Measurements from ENCODE around the gene LRRN2.

LRRN2 gene

DNA sequence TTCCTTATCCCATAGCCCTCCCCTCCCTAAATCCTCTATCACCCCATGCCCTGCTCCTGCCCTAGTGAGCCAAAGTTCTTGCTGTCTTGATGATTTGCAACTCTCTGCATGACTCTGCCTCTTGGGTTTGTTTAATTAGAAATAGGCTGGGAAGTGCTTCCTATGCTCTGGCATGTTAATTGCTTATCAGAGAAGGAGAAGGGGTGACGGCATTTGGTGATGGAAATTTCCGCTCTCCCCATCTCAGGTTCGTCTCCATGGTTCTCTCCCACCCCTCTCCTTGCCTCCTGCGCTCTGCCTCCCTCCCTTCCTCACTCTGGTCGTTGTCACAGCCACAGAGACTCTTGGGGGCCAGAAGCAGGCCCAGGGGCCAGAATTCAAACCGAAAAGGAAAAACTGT, 68.9 kb downstream of the LRRN2 start:
- WGBS, 2 donors (ENCODE audit: extremely low coverage in 2 of 2, insufficient read length in 2 of 2, insufficient replicate concordance in 1 of 2), result no CpG with 5 or more reads among the region's 6 CpGs
- H3K23ac ChIP-seq (ENCODE audit: low read depth, low read length, poor library complexity), result no peak overlapping the region

DNA sequence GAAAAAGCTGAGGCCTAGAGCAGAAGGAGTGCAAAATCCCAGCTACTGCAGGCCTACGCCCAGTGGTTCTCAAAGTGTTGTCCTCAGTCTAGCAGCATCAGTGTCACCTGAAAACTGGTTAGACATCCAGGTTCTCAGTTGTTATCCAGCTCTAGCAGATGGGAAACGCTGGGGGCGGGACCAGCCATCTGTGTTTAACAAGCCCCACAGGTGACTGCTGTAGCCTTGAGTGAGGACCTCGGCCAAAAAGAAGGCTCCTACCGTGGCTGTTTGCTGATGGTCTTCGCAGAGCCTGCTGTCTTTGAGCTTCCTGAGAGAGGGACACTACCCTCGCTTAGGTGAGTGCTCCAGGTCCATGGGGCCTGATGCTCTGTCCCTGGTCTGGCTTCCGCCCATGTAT, 69.7 kb downstream of the LRRN2 start:
- Histone ChIP-seq H3K27ac (replicated peaks; ENCODE audit: low read length) (no peak overlapping the region), H3K18ac (ENCODE audit: low read length) (peak overlapping the region; percentile 44), H2AFZ (ENCODE audit: low read length) (no peak overlapping the region), H3K14ac (ENCODE audit: low read length) (no peak overlapping the region), H2BK12ac (ENCODE audit: low read length) (no peak overlapping the region), H3K4ac (ENCODE audit: low read length) (no peak overlapping the region), H2AK5ac (ENCODE audit: low read depth, low read length) (no peak overlapping the region), H4K91ac (ENCODE audit: low read depth, low read length, poor library complexity) (no peak overlapping the region), H3K36me3 (replicated peaks in 1 of 2; ENCODE audit: control insufficient read depth in 2 of 2, insufficient read depth in 2 of 2, low read length in 2 of 2) (no peaks in the 10 kb centered on the region), H3K9me3 (replicated peaks in 1 of 2; ENCODE audit: control insufficient read depth in 2 of 2, insufficient read depth in 1 of 2, low read depth in 1 of 2, low read length in 2 of 2) (peaks cover 0 to 2% of the 10 kb centered on the region in 2 donors), H3K4me3 (ENCODE audit: low read length in 2 of 2) (no peak overlapping the region), H2BK5ac (ENCODE audit: low read length) (no peak overlapping the region), H3K4me1 (ENCODE audit: control insufficient read depth in 2 of 2, insufficient read depth in 1 of 2, low read depth in 1 of 2, low read length in 2 of 2) (peaks cover 1 to 10% of the 10 kb centered on the region in 2 donors), H2BK15ac (ENCODE audit: low read length) (peak overlapping the region; percentile 3), H3K79me1 (ENCODE audit: low read depth, low read length) (no peaks in the 10 kb centered on the region), H3K23ac (ENCODE audit: low read depth, low read length, poor library complexity) (no peak overlapping the region), H4K8ac (ENCODE audit: low read depth, low read length) (no peak overlapping the region), H2BK120ac (ENCODE audit: low read depth, low read length) (no peak overlapping the region), H3K27me3 (ENCODE audit: control insufficient read depth in 3 of 3, insufficient read depth in 3 of 3, low read depth in 1 of 3, low read length in 3 of 3) (peaks cover 0 to 22% (median 0%) of the 10 kb centered on the region in 3 experiments), H3K4me2 (ENCODE audit: insufficient read depth, low read length, poor library complexity, severe bottlenecking) (no peak overlapping the region), H3K9ac (ENCODE audit: low read depth, low read length, poor library complexity) (no peak overlapping the region)
- DNase-seq (ENCODE audit: low spot score), result no peak
- no CpG with 5 or more reads among the region's 8 CpGs for WGBS, 2 donors (ENCODE audit: extremely low coverage in 2 of 2, insufficient read length in 2 of 2, insufficient replicate concordance in 1 of 2)

More for the DNA sequence above, 68.9 kb downstream of the LRRN2 start:
- Histone ChIP-seq H3K4me2 (ENCODE audit: insufficient read depth, low read length, poor library complexity, severe bottlenecking) (no peak overlapping the region), H2BK5ac (ENCODE audit: low read length) (no peak overlapping the region), H3K9ac (ENCODE audit: low read depth, low read length, poor library complexity) (no peak overlapping the region), H3K36me3 (replicated peaks in 1 of 2; ENCODE audit: control insufficient read depth in 2 of 2, insufficient read depth in 2 of 2, low read length in 2 of 2) (no peaks in the 10 kb centered on the region), H2BK15ac (ENCODE audit: low read length) (no peak overlapping the region), H2AK5ac (ENCODE audit: low read depth, low read length) (no peak overlapping the region), H3K27me3 (ENCODE audit: control insufficient read depth in 3 of 3, insufficient read depth in 3 of 3, low read depth in 1 of 3, low read length in 3 of 3) (peaks cover 0 to 18% (median 0%) of the 10 kb centered on the region in 3 experiments), H4K8ac (ENCODE audit: low read depth, low read length) (no peak overlapping the region), H3K4me1 (ENCODE audit: control insufficient read depth in 2 of 2, insufficient read depth in 1 of 2, low read depth in 1 of 2, low read length in 2 of 2) (peaks cover 0 to 7% of the 10 kb centered on the region in 2 donors), H3K27ac (replicated peaks; ENCODE audit: low read length) (no peak overlapping the region), H3K4me3 (ENCODE audit: low read length in 2 of 2) (no peak overlapping the region), H2AFZ (ENCODE audit: low read length) (no peak overlapping the region), H3K79me1 (ENCODE audit: low read depth, low read length) (no peaks in the 10 kb centered on the region), H3K14ac (ENCODE audit: low read length) (no peak overlapping the region), H4K91ac (ENCODE audit: low read depth, low read length, poor library complexity) (no peak overlapping the region), H2BK120ac (ENCODE audit: low read depth, low read length) (no peak overlapping the region), H2BK12ac (ENCODE audit: low read length) (no peak overlapping the region), H3K18ac (ENCODE audit: low read length) (peak overlapping the region; percentile 68), H3K9me3 (replicated peaks in 1 of 2; ENCODE audit: control insufficient read depth in 2 of 2, insufficient read depth in 1 of 2, low read depth in 1 of 2, low read length in 2 of 2) (peaks cover 0 to 2% of the 10 kb centered on the region in 2 donors), H3K4ac (ENCODE audit: low read length) (no peak overlapping the region)
- DNase-seq (ENCODE audit: low spot score), result no peak

- no CpG with 5 or more reads among the region's 4 CpGs for WGBS, 2 donors (ENCODE audit: extremely low coverage in 2 of 2, insufficient read length in 2 of 2, insufficient replicate concordance in 1 of 2)
- no peak overlapping the region for H2BK5ac ChIP-seq (ENCODE audit: low read length)
- H2AFZ ChIP-seq (ENCODE audit: low read length), result no peak overlapping the region
- no peak overlapping the region for H3K4ac ChIP-seq (ENCODE audit: low read length)
- no peak overlapping the region for H2BK12ac ChIP-seq (ENCODE audit: low read length)
- H3K9ac ChIP-seq (ENCODE audit: low read depth, low read length, poor library complexity), result no peak overlapping the region
- H3K36me3 ChIP-seq (replicated peaks in 1 of 2; ENCODE audit: control insufficient read depth in 2 of 2, insufficient read depth in 2 of 2, low read length in 2 of 2), result no peaks in the 10 kb centered on the region
- no peak overlapping the region for H3K4me2 ChIP-seq (ENCODE audit: insufficient read depth, low read length, poor library complexity, severe bottlenecking)
- H3K4me3 ChIP-seq (ENCODE audit: low read length in 2 of 2), result peak overlapping the region in 1 of 2 donors; percentile 13
- no peak overlapping the region for H4K91ac ChIP-seq (ENCODE audit: low read depth, low read length, poor library complexity)
- H3K79me1 ChIP-seq (ENCODE audit: low read depth, low read length), result no peaks in the 10 kb centered on the region
- H3K27me3 ChIP-seq (ENCODE audit: control insufficient read depth in 3 of 3, insufficient read depth in 3 of 3, low read depth in 1 of 3, low read length in 3 of 3), result peaks cover 0 to 30% (median 0%) of the 10 kb centered on the region in 3 experiments
- no peak overlapping the region for H4K8ac ChIP-seq (ENCODE audit: low read depth, low read length)
- no peak for DNase-seq (ENCODE audit: low spot score)
- no peak overlapping the region for H2BK15ac ChIP-seq (ENCODE audit: low read length)
- H3K9me3 ChIP-seq (replicated peaks in 1 of 2; ENCODE audit: control insufficient read depth in 2 of 2, insufficient read depth in 1 of 2, low read depth in 1 of 2, low read length in 2 of 2), result peaks cover 0 to 2% of the 10 kb centered on the region in 2 donors
- H3K4me1 ChIP-seq (ENCODE audit: control insufficient read depth in 2 of 2, insufficient read depth in 1 of 2, low read depth in 1 of 2, low read length in 2 of 2), result peaks cover 6 to 9% of the 10 kb centered on the region in 2 donors
- H2AK5ac ChIP-seq (ENCODE audit: low read depth, low read length), result no peak overlapping the region
- H3K27ac ChIP-seq (replicated peaks; ENCODE audit: low read length), result no peak overlapping the region
- no peak overlapping the region for H2BK120ac ChIP-seq (ENCODE audit: low read depth, low read length)
- H3K18ac ChIP-seq (ENCODE audit: low read length), result no peak overlapping the region
- H3K14ac ChIP-seq (ENCODE audit: low read length), result no peak overlapping the region
- H3K23ac ChIP-seq (ENCODE audit: low read depth, low read length, poor library complexity), result no peak overlapping the region
Observed at GRCh38 chr1:204613636-204614035, 71.9 kb downstream of the LRRN2 start.

DNA sequence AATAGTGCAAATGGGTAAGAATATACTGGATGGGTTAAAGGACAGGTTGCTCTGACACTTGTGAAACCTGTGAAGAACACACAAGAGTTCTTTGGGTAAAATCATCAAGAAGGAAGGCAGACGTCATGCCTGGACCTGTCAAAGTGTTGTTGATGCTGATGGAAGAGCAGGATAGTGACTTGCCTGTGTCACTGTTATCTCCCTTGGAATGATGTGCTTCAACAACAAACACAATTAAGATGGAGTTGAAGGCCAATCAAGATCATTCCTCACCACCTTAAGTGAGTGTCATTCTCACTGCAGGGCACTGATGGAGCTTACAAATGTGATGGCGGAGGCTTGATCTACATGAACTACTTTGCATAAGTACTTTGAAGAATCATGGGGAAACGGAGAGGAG, 73.2 kb downstream of the LRRN2 start:
- H3K27me3 ChIP-seq (ENCODE audit: control insufficient read depth in 3 of 3, insufficient read depth in 3 of 3, low read depth in 1 of 3, low read length in 3 of 3), result peaks cover 0 to 30% (median 0%) of the 10 kb centered on the region in 3 experiments

More for the DNA sequence above, 73.2 kb downstream of the LRRN2 start:
- Histone ChIP-seq H3K23ac (ENCODE audit: low read depth, low read length, poor library complexity) (no peak overlapping the region), H2BK120ac (ENCODE audit: low read depth, low read length) (no peak overlapping the region), H2BK5ac (ENCODE audit: low read length) (no peak overlapping the region), H3K9me3 (replicated peaks in 1 of 2; ENCODE audit: control insufficient read depth in 2 of 2, insufficient read depth in 1 of 2, low read depth in 1 of 2, low read length in 2 of 2) (peaks cover 0 to 2% of the 10 kb centered on the region in 2 donors), H4K8ac (ENCODE audit: low read depth, low read length) (no peak overlapping the region), H4K91ac (ENCODE audit: low read depth, low read length, poor library complexity) (no peak overlapping the region), H3K4me2 (ENCODE audit: insufficient read depth, low read length, poor library complexity, severe bottlenecking) (no peak overlapping the region), H2BK12ac (ENCODE audit: low read length) (no peak overlapping the region), H3K14ac (ENCODE audit: low read length) (no peak overlapping the region), H3K4me1 (ENCODE audit: control insufficient read depth in 2 of 2, insufficient read depth in 1 of 2, low read depth in 1 of 2, low read length in 2 of 2) (peaks cover 6 to 14% of the 10 kb centered on the region in 2 donors), H2BK15ac (ENCODE audit: low read length) (no peak overlapping the region), H3K4ac (ENCODE audit: low read length) (no peak overlapping the region), H3K9ac (ENCODE audit: low read depth, low read length, poor library complexity) (no peak overlapping the region), H2AFZ (ENCODE audit: low read length) (no peak overlapping the region), H3K27ac (replicated peaks; ENCODE audit: low read length) (no peak overlapping the region), H3K36me3 (replicated peaks in 1 of 2; ENCODE audit: control insufficient read depth in 2 of 2, insufficient read depth in 2 of 2, low read length in 2 of 2) (no peaks in the 10 kb centered on the region), H3K79me1 (ENCODE audit: low read depth, low read length) (no peaks in the 10 kb centered on the region), H2AK5ac (ENCODE audit: low read depth, low read length) (no peak overlapping the region), H3K18ac (ENCODE audit: low read length) (no peak overlapping the region), H3K4me3 (ENCODE audit: low read length in 2 of 2) (no peak overlapping the region)
- no peak for DNase-seq (ENCODE audit: low spot score)
- WGBS, 2 donors (ENCODE audit: extremely low coverage in 2 of 2, insufficient read length in 2 of 2, insufficient replicate concordance in 1 of 2), result no CpG with 5 or more reads among the region's 3 CpGs

Measured in neuronal stem cell (in vitro differentiated cells).